Cardiac muscle cell (in vitro differentiated cells and primary cell): ENCODE measurements around the gene NDUFB7. TPM values are rescaled to one million over a fixed set of nuclear protein-coding genes. Genes with fewer than 3 reads are reported as not detected.

Experiments
- DNase-seq, 2 donors: peaks; one replicate each; pipeline versions ENCODE4 v3.0.0 to v3.0.0-alpha.2; 2010 to 2017; ENCODE audit warnings: low read depth in 1 of 2, low spot score in 1 of 2
- H3K27ac ChIP-seq: fragments of 200-600 bp; sonication (generic); 2 replicates; pipeline ENCODE4 v1.5.1; 2016
- H3K27me3 ChIP-seq: fragments of 200-600 bp; sonication (generic); 2 replicates; pipeline ENCODE4 v1.6.0; 2016; ENCODE audit warnings: control low read depth
- H3K36me3 ChIP-seq: fragments of 200-600 bp; sonication (generic); 2 replicates; pipeline ENCODE4 v1.5.1; 2016; ENCODE audit warnings: control low read depth
- H3K4me1 ChIP-seq: fragments of 200-600 bp; sonication (generic); 2 replicates; pipeline ENCODE4 v1.8.1; 2017; ENCODE audit warnings: low read depth, mild to moderate bottlenecking, mixed run types
- H3K4me3 ChIP-seq: fragments of 200-600 bp; sonication (generic); 2 replicates; pipeline ENCODE4 v1.5.1; 2016; ENCODE audit warnings: mild to moderate bottlenecking
- H3K9me3 ChIP-seq: fragments of 200-600 bp; sonication (generic); 2 replicates; pipeline ENCODE4 v1.5.1; 2017; ENCODE audit warnings: low read depth, mild to moderate bottlenecking, control low read depth
- CTCF ChIP-seq: IDR thresholded peaks from 2 replicates; pipeline ENCODE4 v1.5.1; 2012; ENCODE audit warnings: low read depth, mild to moderate bottlenecking, low read length
- polyA plus RNA-seq: library from polyadenylated mRNA; unstranded; fragments of >200 nt; fragmentation: Nextera tagmentation; extraction: Ambion mirVana; gene quantifications from 2 replicates; pipeline ENCODE4 v1.2.1, GENCODE V29; 2016
- total RNA-seq: library from RNA; depleted of rRNA; stranded (reverse); fragments of >200 nt; gene quantifications from 2 replicates; pipeline ENCODE4 v1.2.3, GENCODE V29; 2016

Gene NDUFB7
- total and polyA plus RNA-seq, 2 experiments from 2014 or later = 381 to 518 TPM

GRCh38 chr19:14519245-14519859 is 52.5 kb downstream of the NDUFB7 start:
- peaks cover 10% of the 10 kb centered on the region for H3K4me1 ChIP-seq
- TF ChIP-seq CTCF = no peak
- H3K36me3 ChIP-seq = peaks cover 20% of the 10 kb centered on the region
- H3K4me3 ChIP-seq = no peak overlapping the region
- H3K27me3 ChIP-seq = no peaks in the 10 kb centered on the region
- no peaks in the 10 kb centered on the region for H3K9me3 ChIP-seq
- no peak for DNase-seq
- H3K27ac ChIP-seq = no peak overlapping the region

- DNase-seq = peak; percentile 78 to 83
- no peaks in the 10 kb centered on the region for H3K9me3 ChIP-seq
- TF ChIP-seq CTCF = no peak
- peaks cover 10% of the 10 kb centered on the region for H3K4me1 ChIP-seq
- no peaks in the 10 kb centered on the region for H3K27me3 ChIP-seq
- H3K36me3 ChIP-seq = peaks cover 21% of the 10 kb centered on the region
- peak within 1 kb of the TSS; percentile 84 for H3K4me3 ChIP-seq
- H3K27ac ChIP-seq = peak within 1 kb of the TSS; percentile 86
These were observed 53.9 kb downstream of the NDUFB7 start, which contains the start of gene DNAJB1 for GRCh38 chr19:14517840-14518505. DNAJB1 (minus strand) TSS chr19:14518397; CDS start chr19:14518349, 48 bp downstream.

- H3K9me3 ChIP-seq = no peaks in the 10 kb centered on the region
- peaks cover 21% of the 10 kb centered on the region for H3K36me3 ChIP-seq
- peak overlapping the region; percentile 86 for H3K27ac ChIP-seq
- peak; percentile 37 to 62 for DNase-seq
- TF ChIP-seq CTCF = no peak
- no peaks in the 10 kb centered on the region for H3K27me3 ChIP-seq
- H3K4me3 ChIP-seq = peak overlapping the region; percentile 84
- H3K4me1 ChIP-seq = peaks cover 10% of the 10 kb centered on the region
These were observed 54.4 kb downstream of the NDUFB7 start for GRCh38 chr19:14517446-14517839.

GRCh38 chr19:14516746-14517438 is 55.0 kb downstream of the NDUFB7 start:
- Histone ChIP-seq H3K9me3 (no peaks in the 10 kb centered on the region), H3K27ac (no peak overlapping the region), H3K36me3 (peaks cover 21% of the 10 kb centered on the region), H3K4me1 (peaks cover 10% of the 10 kb centered on the region), H3K27me3 (no peaks in the 10 kb centered on the region), H3K4me3 (peak overlapping the region; percentile 84)
- TF ChIP-seq CTCF = no peak
- no peak for DNase-seq

Other genes starting within 250 kb of the NDUFB7 start
- 2.2 and 7.1 TPM in 2 replicates for gene ADGRE5, start 190.6 kb downstream of the NDUFB7 start, total RNA-seq
- gene ADGRE5, start 190.6 kb downstream of the NDUFB7 start, polyA plus RNA-seq = 4.6 and 5.0 TPM in 2 replicates
- 49.9 and 73.3 TPM in 2 replicates for gene DDX39A, start 152.7 kb downstream of the NDUFB7 start, total RNA-seq
- 77.0 and 87.7 TPM in 2 replicates for gene DDX39A, start 152.7 kb downstream of the NDUFB7 start, polyA plus RNA-seq
- 123 and 147 TPM in 2 replicates for gene PKN1, start 138.8 kb downstream of the NDUFB7 start, total RNA-seq
- 109 and 132 TPM in 2 replicates for gene PKN1, start 138.8 kb downstream of the NDUFB7 start, polyA plus RNA-seq
- 0.42 TPM in 1 of 2 replicates, not detected in the other for gene PTGER1, start 96.7 kb downstream of the NDUFB7 start, total RNA-seq
- 0.36 and 0.75 TPM in 2 replicates for gene PTGER1, start 96.7 kb downstream of the NDUFB7 start, polyA plus RNA-seq
- 133 and 172 TPM in 2 replicates for gene GIPC1, start 75.9 kb downstream of the NDUFB7 start, total RNA-seq
- gene GIPC1, start 75.9 kb downstream of the NDUFB7 start, polyA plus RNA-seq = 117 and 145 TPM in 2 replicates
- 41.8 and 56.4 TPM in 2 replicates for gene DNAJB1, start 53.7 kb downstream of the NDUFB7 start, total RNA-seq
- 76.5 and 82.8 TPM in 2 replicates for gene DNAJB1, start 53.7 kb downstream of the NDUFB7 start, polyA plus RNA-seq
- 77.4 and 83.1 TPM in 2 replicates for gene TECR, start 42.5 kb downstream of the NDUFB7 start, total RNA-seq
- gene TECR, start 42.5 kb downstream of the NDUFB7 start, polyA plus RNA-seq = 245 and 345 TPM in 2 replicates
- gene CLEC17A, start 11.0 kb upstream of the NDUFB7 start, total RNA-seq = not detected in 2 replicates
- not detected in 2 replicates for gene CLEC17A, start 11.0 kb upstream of the NDUFB7 start, polyA plus RNA-seq
- not detected in 2 replicates for gene ADGRE3, start 102.8 kb upstream of the NDUFB7 start, total RNA-seq
- not detected in 2 replicates for gene ADGRE3, start 102.8 kb upstream of the NDUFB7 start, polyA plus RNA-seq
- gene ZNF333, start 118.0 kb upstream of the NDUFB7 start, total RNA-seq = 12.5 and 29.9 TPM in 2 replicates
- gene ZNF333, start 118.0 kb upstream of the NDUFB7 start, polyA plus RNA-seq = 11.2 and 16.7 TPM in 2 replicates
- gene ADGRE2, start 206.5 kb upstream of the NDUFB7 start, total RNA-seq = 0.09 TPM in 1 of 2 replicates, not detected in the other
- 0.04 TPM in 1 of 2 replicates, not detected in the other for gene ADGRE2, start 206.5 kb upstream of the NDUFB7 start, polyA plus RNA-seq